Endothelial cell (in vitro differentiated cells): ENCODE measurements around the gene STARD13. TPM values are rescaled to one million over a fixed set of nuclear protein-coding genes. Genes with fewer than 3 reads are reported as not detected.

Experiments
- DNase-seq: peaks from one replicate; pipeline ENCODE4 v3.0.0; 2021; ENCODE audit warnings: low spot score
- H3K27ac Mint-ChIP-seq: one replicate; pipeline ENCODE4 v1.8.0; 2021; ENCODE audit warnings: mixed read lengths, inconsistent platforms; ENCODE audit not compliant: unreplicated experiment
- H3K27me3 Mint-ChIP-seq: one replicate; pipeline ENCODE4 v1.8.0; 2021; ENCODE audit warnings: mild to moderate bottlenecking, moderate library complexity, mixed read lengths, inconsistent platforms; ENCODE audit not compliant: unreplicated experiment
- H3K36me3 Mint-ChIP-seq: one replicate; pipeline ENCODE4 v1.8.0; 2021; ENCODE audit warnings: mild to moderate bottlenecking, low read depth, mixed read lengths, inconsistent platforms; ENCODE audit not compliant: unreplicated experiment
- H3K4me1 Mint-ChIP-seq: one replicate; pipeline ENCODE4 v1.8.0; 2021; ENCODE audit warnings: mild to moderate bottlenecking, mixed read lengths, inconsistent platforms; ENCODE audit not compliant: unreplicated experiment
- H3K4me3 Mint-ChIP-seq: one replicate; pipeline ENCODE4 v1.8.0; 2021; ENCODE audit warnings: mild to moderate bottlenecking, mixed read lengths, inconsistent platforms; ENCODE audit not compliant: unreplicated experiment
- H3K9me3 Mint-ChIP-seq: one replicate; pipeline ENCODE4 v1.8.0; 2021; ENCODE audit warnings: mixed read lengths, inconsistent platforms; ENCODE audit not compliant: unreplicated experiment
- total RNA-seq: library from RNA; stranded (reverse); fragmentation: NEBNext Ultra II Directional; extraction: Animal tissue kit (Norgen Biotek cat#: 25700); gene quantifications from one replicate; pipeline ENCODE4 v1.2.1, GENCODE V29; 2021; ENCODE audit not compliant: unreplicated experiment
- TF ChIP-seq, protein P1 (sequence below): fragments of 200-600 bp; sonication (generic); IDR thresholded peaks from one replicate; pipeline ENCODE4 v1.5.0; 2021; ENCODE audit warnings: antibody characterized with exemption; ENCODE audit not compliant: unreplicated experiment

STARD13 gene
- total RNA-seq, 1 donor from 2014 or later, result 63.8 TPM

DNA sequence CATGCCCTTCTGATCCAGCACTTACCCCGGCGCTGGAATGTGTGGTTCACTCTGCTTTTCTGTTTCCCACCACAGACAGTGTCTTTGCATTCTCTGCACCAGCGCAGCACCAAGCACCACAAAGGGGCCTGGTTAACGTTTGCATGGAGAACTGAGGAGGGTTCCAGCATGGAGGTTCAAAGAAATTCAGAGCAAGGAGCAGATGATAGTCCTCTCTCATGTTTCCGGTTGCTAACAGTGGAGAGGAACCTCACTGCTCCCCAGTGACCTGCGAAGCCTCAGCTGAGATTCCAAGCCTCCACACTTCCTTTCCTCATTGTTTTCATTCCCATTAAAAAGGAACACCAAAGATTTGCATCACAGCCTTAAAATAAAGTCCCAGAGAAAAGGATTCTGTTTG, 99.7 kb downstream of the STARD13 start:
- TF ChIP-seq, protein P1, sequence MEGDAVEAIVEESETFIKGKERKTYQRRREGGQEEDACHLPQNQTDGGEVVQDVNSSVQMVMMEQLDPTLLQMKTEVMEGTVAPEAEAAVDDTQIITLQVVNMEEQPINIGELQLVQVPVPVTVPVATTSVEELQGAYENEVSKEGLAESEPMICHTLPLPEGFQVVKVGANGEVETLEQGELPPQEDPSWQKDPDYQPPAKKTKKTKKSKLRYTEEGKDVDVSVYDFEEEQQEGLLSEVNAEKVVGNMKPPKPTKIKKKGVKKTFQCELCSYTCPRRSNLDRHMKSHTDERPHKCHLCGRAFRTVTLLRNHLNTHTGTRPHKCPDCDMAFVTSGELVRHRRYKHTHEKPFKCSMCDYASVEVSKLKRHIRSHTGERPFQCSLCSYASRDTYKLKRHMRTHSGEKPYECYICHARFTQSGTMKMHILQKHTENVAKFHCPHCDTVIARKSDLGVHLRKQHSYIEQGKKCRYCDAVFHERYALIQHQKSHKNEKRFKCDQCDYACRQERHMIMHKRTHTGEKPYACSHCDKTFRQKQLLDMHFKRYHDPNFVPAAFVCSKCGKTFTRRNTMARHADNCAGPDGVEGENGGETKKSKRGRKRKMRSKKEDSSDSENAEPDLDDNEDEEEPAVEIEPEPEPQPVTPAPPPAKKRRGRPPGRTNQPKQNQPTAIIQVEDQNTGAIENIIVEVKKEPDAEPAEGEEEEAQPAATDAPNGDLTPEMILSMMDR, result no peak
- Mint-ChIP-seq H3K27ac (peak overlapping the region; percentile 89), H3K4me1 (peaks cover 59% of the 10 kb centered on the region), H3K9me3 (no peaks in the 10 kb centered on the region), H3K4me3 (peak overlapping the region; percentile 42), H3K36me3 (peaks cover 34% of the 10 kb centered on the region), H3K27me3 (no peaks in the 10 kb centered on the region)
- DNase-seq, result no peak

DNA sequence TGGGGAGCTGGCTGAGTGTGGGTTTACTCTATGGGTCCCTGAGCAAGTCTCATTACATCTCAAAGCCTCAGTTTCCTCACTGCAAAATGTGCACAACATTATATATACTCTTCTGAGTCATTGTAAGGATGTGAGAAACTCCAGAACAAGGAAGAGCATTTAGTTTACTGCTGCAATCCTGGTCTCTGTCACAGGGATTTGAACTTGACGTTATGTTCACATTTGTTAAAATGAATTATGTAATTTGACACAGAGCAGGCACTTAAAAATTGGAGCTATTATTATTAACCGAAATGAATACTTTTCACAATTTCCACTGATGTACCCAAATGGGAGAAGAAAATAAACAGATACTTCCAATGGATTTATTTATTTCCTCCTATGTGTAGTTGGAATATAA, 101.0 kb downstream of the STARD13 start:
- Mint-ChIP-seq H3K27me3 (no peaks in the 10 kb centered on the region), H3K4me3 (no peak overlapping the region), H3K36me3 (peaks cover 40% of the 10 kb centered on the region), H3K4me1 (peaks cover 64% of the 10 kb centered on the region), H3K27ac (peak overlapping the region; percentile 70), H3K9me3 (no peaks in the 10 kb centered on the region)
- TF ChIP-seq, protein P1, result no peak
- DNase-seq, result no peak

DNA sequence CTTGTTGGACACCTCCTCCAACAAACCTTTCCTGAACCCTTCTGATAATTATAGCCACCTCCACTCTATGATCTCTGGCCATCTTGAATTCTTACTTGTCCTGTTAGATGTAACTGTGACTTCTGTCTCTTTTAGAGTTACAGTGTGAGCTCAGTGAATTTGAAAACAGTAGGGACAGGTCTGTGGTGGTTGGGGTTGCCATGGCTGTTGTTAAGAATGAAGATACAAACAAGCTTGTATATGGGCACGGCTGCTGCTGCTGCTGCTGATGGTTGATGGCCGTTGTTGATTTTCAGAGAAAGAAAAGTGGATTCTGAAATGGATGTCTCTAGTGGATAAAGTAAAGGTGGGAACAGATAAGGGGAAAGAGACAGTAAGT, 101.5 kb downstream of the STARD13 start:
- TF ChIP-seq, protein P1, result no peak
- no peak for DNase-seq
- no peaks in the 10 kb centered on the region for H3K27me3 Mint-ChIP-seq
- peaks cover 37% of the 10 kb centered on the region for H3K36me3 Mint-ChIP-seq
- no peak overlapping the region for H3K4me3 Mint-ChIP-seq
- H3K9me3 Mint-ChIP-seq, result no peaks in the 10 kb centered on the region
- peak overlapping the region; percentile 70 for H3K27ac Mint-ChIP-seq
- peaks cover 62% of the 10 kb centered on the region for H3K4me1 Mint-ChIP-seq

DNA sequence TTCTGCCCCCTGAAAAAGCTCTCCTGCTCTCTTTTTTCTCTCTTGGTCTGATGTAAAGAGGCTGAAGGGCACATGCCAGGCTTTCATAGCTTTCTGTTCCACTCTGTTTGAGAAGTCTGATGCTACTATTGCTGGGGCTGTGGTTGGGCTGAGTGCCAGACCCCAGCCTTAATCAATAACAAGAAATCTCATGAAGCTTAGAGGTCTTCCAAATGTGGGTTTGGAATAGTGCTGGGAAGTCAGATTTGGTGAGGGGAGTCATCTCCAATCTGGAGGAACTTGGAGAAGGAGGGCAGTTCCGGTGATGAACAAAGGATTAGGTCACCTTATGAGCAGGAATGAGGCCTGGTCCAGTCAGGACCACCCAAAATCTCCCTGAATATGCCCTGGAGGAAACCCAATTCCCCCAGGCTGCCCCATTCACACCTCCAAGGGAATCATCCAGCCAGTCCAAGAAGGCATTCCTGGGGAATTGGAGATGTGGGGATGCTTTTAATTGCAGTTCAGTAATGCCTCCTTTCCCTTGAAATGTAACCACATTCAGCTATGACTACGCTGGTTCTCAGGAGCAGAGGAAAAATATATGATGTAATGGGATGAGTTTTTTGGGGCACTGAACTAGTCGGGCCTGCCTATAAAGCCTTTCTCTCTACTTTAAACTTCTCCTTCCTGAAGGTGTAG, 102.0 kb downstream of the STARD13 start:
- no peak overlapping the region for H3K4me3 Mint-ChIP-seq
- H3K4me1 Mint-ChIP-seq, result peaks cover 61% of the 10 kb centered on the region
- H3K27me3 Mint-ChIP-seq, result no peaks in the 10 kb centered on the region
- peaks cover 36% of the 10 kb centered on the region for H3K36me3 Mint-ChIP-seq
- peak overlapping the region; percentile 70 for H3K27ac Mint-ChIP-seq
- H3K9me3 Mint-ChIP-seq, result no peaks in the 10 kb centered on the region
- TF ChIP-seq, protein P1, result no peak
- no peak for DNase-seq

DNA sequence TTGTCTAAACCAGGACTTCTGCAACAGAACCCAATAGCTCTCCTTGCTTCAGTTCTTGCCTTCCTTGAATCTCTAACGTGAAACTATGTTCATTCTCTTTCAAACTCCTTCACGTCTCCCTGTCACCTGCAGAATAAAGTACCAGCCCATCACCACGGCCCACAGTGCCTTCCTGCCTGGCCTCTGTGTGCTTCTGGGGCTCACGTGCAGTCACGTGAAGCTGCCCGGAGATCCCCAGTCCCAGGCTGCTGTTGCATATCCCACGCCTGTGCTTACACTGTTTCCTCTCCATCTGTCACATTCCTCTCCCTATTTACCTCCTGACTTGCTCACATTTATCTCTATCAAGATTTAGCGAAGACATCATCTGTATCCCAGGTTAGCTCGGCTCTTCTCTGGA, 102.8 kb downstream of the STARD13 start:
- Mint-ChIP-seq H3K27ac (no peak overlapping the region), H3K9me3 (no peaks in the 10 kb centered on the region), H3K27me3 (no peaks in the 10 kb centered on the region), H3K4me1 (peaks cover 53% of the 10 kb centered on the region), H3K4me3 (no peak overlapping the region), H3K36me3 (peaks cover 31% of the 10 kb centered on the region)
- TF ChIP-seq, protein P1, result no peak
- DNase-seq, result no peak
